NB4 (cell line): ENCODE measurements around the gene KLHL6.
A peak's percentile ranks its signal among the peaks of the same experiment; 100 is the strongest.

Experiments used
- DNase-seq: peaks from one replicate; pipeline ENCODE4 v3.0.0; 2010; ENCODE audit warnings: low read depth
- H3K4me3 ChIP-seq: one replicate; pipeline ENCODE4 v1.5.1; 2011; ENCODE audit warnings: mild to moderate bottlenecking, low read depth, low read length, moderate library complexity
- CTCF ChIP-seq: IDR thresholded peaks from one replicate; pipeline ENCODE4 v1.5.1; 2012; ENCODE audit warnings: low read depth, low read length
- MAX ChIP-seq: IDR thresholded peaks from 2 replicates; pipeline ENCODE4 v1.6.1; 2011; ENCODE audit warnings: low read depth, low read length
- MYC ChIP-seq: IDR thresholded peaks from 2 replicates; pipeline ENCODE4 v1.6.1; 2011; ENCODE audit warnings: low read depth, low read length
- POLR2A ChIP-seq: IDR thresholded peaks from 2 replicates; pipeline ENCODE4 v1.6.1; 2011; ENCODE audit warnings: mild to moderate bottlenecking; ENCODE audit not compliant: insufficient read length; ENCODE audit errors: extremely low read depth

KLHL6 gene

GRCh38 chr3:183541235-183541655 is 14.3 kb downstream of the KLHL6 start:
- no peak overlapping the region for H3K4me3 ChIP-seq
- DNase-seq, result no peak
- TF ChIP-seq MYC (no peak), MAX (no peak), POLR2A (no peak), CTCF (no peak)

GRCh38 chr3:183540501-183541234 is 14.8 kb downstream of the KLHL6 start:
- no peak for TF ChIP-seq MYC
- TF ChIP-seq CTCF, result no peak
- TF ChIP-seq POLR2A, result no peak
- no peak for TF ChIP-seq MAX
- no peak for DNase-seq
- H3K4me3 ChIP-seq, result no peak overlapping the region

GRCh38 chr3:183539811-183540210 is 15.7 kb downstream of the KLHL6 start:
- peak; percentile 52 for DNase-seq
- no peak overlapping the region for H3K4me3 ChIP-seq
- no peak for TF ChIP-seq MYC
- TF ChIP-seq MAX, result no peak
- TF ChIP-seq POLR2A, result no peak
- TF ChIP-seq CTCF, result no peak

GRCh38 chr3:183538486-183538885 is 17.0 kb downstream of the KLHL6 start:
- TF ChIP-seq MAX (no peak), CTCF (no peak), MYC (no peak), POLR2A (no peak)
- no peak overlapping the region for H3K4me3 ChIP-seq
- DNase-seq, result no peak

- TF ChIP-seq MYC (peak; percentile 30; the same call in 1 of the 2 replicates), POLR2A (no peak)
- no peak overlapping the region for H3K4me3 ChIP-seq
Measured at GRCh38 chr3:183537295-183537730, 18.2 kb downstream of the KLHL6 start.

GRCh38 chr3:183536238-183536880 is 19.1 kb downstream of the KLHL6 start:
- H3K4me3 ChIP-seq, result no peak overlapping the region

More at GRCh38 chr3:183537295-183537730, 18.2 kb downstream of the KLHL6 start:
- DNase-seq, result peak; percentile 98

More at GRCh38 chr3:183536238-183536880, 19.1 kb downstream of the KLHL6 start:
- DNase-seq, result peak; percentile 29
- TF ChIP-seq POLR2A (no peak), MAX (no peak), CTCF (no peak), MYC (no peak)
